K562 (cell line): ENCODE data around the gene CDAN1. TPM values are rescaled to one million over a fixed set of nuclear protein-coding genes. Genes with fewer than 3 reads are reported as not detected.
A peak's percentile ranks its signal among the peaks of the same experiment; 100 is the strongest.

Experiments used
- ASH1L ChIP-seq: fragments of 450-650 bp; IDR thresholded peaks from 2 replicates; pipeline ENCODE4 v1.6.1; 2018; ENCODE audit warnings: borderline replicate concordance, mild to moderate bottlenecking, low read depth; ENCODE audit not compliant: partially characterized antibody
- ESRRB ChIP-seq: fragments of 250-450 bp; sonication (Bioruptor Pico); IDR thresholded peaks from 2 replicates; pipeline ENCODE4 v1.5.0; 2020; ENCODE audit warnings: mild to moderate bottlenecking, moderate library complexity, borderline replicate concordance
- GABPB1 ChIP-seq: sonication (generic); formaldehyde crosslinking; IDR thresholded peaks from 2 replicates; pipeline ENCODE4 v1.8.0; 2022; ENCODE audit warnings: mild to moderate bottlenecking, missing genetic modification reagents
- GATAD2B ChIP-seq: fragments of 450-650 bp; IDR thresholded peaks from 2 replicates; pipeline ENCODE4 v1.6.1; 2017; ENCODE audit warnings: mild to moderate bottlenecking, borderline replicate concordance
- MTA2 ChIP-seq: fragments of 450-650 bp; IDR thresholded peaks from 2 replicates; pipeline ENCODE4 v1.6.1; 2016; ENCODE audit warnings: low read depth
- RBM22 ChIP-seq: fragments of 200-400 bp; formaldehyde crosslinking; IDR thresholded peaks from 2 replicates; pipeline ENCODE4 v1.6.1; 2018; ENCODE audit warnings: low read length, low read depth; ENCODE audit not compliant: poor library complexity, severe bottlenecking
- SNRNP70 ChIP-seq: fragments of 200-400 bp; formaldehyde crosslinking; optimal IDR thresholded peaks from 2 replicates; pipeline ENCODE3; 2017; ENCODE audit warnings: low read depth, low read length
- TFAM ChIP-seq: fragments of 250-450 bp; sonication (Bioruptor Pico); conservative IDR thresholded peaks from 2 replicates; pipeline ENCODE4 v1.5.0; 2021; ENCODE audit warnings: mild to moderate bottlenecking, moderate library complexity
- ZBTB8A ChIP-seq: fragments of 450-650 bp; IDR thresholded peaks from 2 replicates; pipeline ENCODE4 v1.6.1; 2018; ENCODE audit warnings: mild to moderate bottlenecking, moderate library complexity; ENCODE audit not compliant: partially characterized antibody
- ZFP1 ChIP-seq: fragments of 450-650 bp; formaldehyde crosslinking; IDR thresholded peaks from 2 replicates; pipeline ENCODE4 v1.4.0; 2020; ENCODE audit warnings: mild to moderate bottlenecking, mixed read lengths
- ZNF217 ChIP-seq: sonication (generic); formaldehyde crosslinking; IDR thresholded peaks from 2 replicates; pipeline ENCODE4 v1.8.0; 2022; ENCODE audit warnings: mild to moderate bottlenecking, missing genetic modification reagents
- ZNF764 ChIP-seq: fragments of 250-450 bp; sonication (Bioruptor Pico); IDR thresholded peaks from 2 replicates; pipeline ENCODE4 v1.4.0; 2020; ENCODE audit warnings: low read depth, mild to moderate bottlenecking, moderate library complexity
- polyA plus RNA-seq, 8 experiments: library from polyadenylated mRNA; depleted of rRNA in 4 of 8; stranded (reverse) in 5 of 8; unstranded in 3 of 8; fragments of >200 nt; fragmentation: Nextera tagmentation in 2 of 8; fragmentation: Illumina TruSeq in 1 of 8; extraction: Ambion mirVana in 2 of 8; extraction: Trizol in 1 of 8; gene quantifications; 2 replicates each; pipeline versions ENCODE4 v1.2.1 to v1.2.3, GENCODE V29; 2011 to 2014; ENCODE audit warnings: inconsistent platforms in 1 of 8, missing spikeins in 1 of 8
- total RNA-seq, 7 experiments: library from RNA; depleted of rRNA in 6 of 7; stranded (reverse); fragments of >200 nt in 6 of 7; fragmentation: Illumina TruSeq in 2 of 7; extraction: Trizol in 2 of 7; gene quantifications; 2 replicates each; pipeline versions ENCODE4 v1.2.1 to v1.2.3, GENCODE V29; 2011 to 2021; ENCODE audit warnings: low replicate concordance in 1 of 7
- TF ChIP-seq, protein P1 (sequence below): sonication (generic); formaldehyde crosslinking; IDR thresholded peaks from 2 replicates; pipeline ENCODE4 v1.8.1; 2023; ENCODE audit warnings: mild to moderate bottlenecking, missing genetic modification reagents
- TF ChIP-seq, protein P2 (sequence below): sonication (generic); formaldehyde crosslinking; IDR thresholded peaks from 2 replicates; pipeline ENCODE4 v1.8.0; 2022; ENCODE audit warnings: mild to moderate bottlenecking, missing genetic modification reagents
- TF ChIP-seq, protein P3 (sequence below): sonication (generic); formaldehyde crosslinking; IDR thresholded peaks from 2 replicates; pipeline ENCODE4 v1.8.0; 2023; ENCODE audit warnings: missing genetic modification reagents, mild to moderate bottlenecking, borderline replicate concordance

The CDAN1 gene
- total and polyA plus RNA-seq, 9 of the 15 experiments (the other 6 are each of a cell fraction or from before 2014, with no cell fraction given): 1.6 to 34.4 (median 13.8) TPM

DNA sequence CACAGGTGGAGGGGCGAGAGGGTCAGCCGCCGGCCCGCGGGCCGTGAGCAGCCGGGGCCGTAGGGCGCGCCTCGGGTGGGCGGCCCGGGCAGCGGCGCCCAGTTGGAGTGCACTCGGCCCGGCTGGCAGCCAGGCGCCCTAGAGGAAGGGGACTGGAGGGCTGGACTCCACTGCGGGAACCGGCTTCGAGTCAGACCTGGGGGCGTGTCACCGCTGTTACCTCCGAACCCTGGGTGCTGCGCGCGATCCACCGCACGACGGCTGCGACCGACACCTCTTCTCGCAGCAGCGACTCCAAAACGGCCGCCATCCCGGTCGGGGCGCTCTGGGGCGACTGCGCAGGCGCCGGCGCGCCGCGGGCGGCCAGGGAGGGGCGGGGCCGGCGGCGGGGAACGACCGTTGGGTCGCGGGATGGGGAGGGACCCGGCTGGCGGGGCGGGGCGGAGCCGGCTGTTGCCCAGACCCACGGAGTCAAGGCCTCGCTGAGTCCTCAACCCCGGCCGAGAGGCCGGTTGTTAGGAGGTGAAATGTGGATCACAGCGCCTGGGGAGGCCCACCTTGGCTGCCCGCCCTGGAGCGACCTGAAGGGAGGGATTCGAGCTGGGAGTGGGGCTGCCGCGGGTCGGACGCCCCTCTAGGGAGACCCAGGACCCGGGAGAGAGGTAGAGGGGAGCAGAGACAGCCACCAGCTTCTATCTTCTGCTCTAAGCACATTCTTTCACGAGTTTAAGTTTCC, at the start of gene CDAN1 (continued):
- TF ChIP-seq ASH1L (no peak), TFAM (no peak), ZFP1 (CRISPR knock-in tag) (no peak), ZNF217 (CRISPR knock-in tag) (no peak), ZBTB8A (no peak), ESRRB (no peak), GABPB1 (CRISPR knock-in tag) (no peak), SNRNP70 (no peak), MTA2 (no peak), GATAD2B (no peak), ZNF764 (CRISPR knock-in tag) (no peak), RBM22 (peak; percentile 76)
- TF ChIP-seq, protein P1, sequence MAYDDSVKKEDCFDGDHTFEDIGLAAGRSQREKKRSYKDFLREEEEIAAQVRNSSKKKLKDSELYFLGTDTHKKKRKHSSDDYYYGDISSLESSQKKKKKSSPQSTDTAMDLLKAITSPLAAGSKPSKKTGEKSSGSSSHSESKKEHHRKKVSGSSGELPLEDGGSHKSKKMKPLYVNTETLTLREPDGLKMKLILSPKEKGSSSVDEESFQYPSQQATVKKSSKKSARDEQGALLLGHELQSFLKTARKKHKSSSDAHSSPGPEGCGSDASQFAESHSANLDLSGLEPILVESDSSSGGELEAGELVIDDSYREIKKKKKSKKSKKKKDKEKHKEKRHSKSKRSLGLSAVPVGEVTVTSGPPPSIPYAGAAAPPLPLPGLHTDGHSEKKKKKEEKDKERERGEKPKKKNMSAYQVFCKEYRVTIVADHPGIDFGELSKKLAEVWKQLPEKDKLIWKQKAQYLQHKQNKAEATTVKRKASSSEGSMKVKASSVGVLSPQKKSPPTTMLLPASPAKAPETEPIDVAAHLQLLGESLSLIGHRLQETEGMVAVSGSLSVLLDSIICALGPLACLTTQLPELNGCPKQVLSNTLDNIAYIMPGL (CRISPR knock-in tag): 0 out of 2 replicates have a peak, but pooled peaks have one; percentile 10
- TF ChIP-seq, protein P2, sequence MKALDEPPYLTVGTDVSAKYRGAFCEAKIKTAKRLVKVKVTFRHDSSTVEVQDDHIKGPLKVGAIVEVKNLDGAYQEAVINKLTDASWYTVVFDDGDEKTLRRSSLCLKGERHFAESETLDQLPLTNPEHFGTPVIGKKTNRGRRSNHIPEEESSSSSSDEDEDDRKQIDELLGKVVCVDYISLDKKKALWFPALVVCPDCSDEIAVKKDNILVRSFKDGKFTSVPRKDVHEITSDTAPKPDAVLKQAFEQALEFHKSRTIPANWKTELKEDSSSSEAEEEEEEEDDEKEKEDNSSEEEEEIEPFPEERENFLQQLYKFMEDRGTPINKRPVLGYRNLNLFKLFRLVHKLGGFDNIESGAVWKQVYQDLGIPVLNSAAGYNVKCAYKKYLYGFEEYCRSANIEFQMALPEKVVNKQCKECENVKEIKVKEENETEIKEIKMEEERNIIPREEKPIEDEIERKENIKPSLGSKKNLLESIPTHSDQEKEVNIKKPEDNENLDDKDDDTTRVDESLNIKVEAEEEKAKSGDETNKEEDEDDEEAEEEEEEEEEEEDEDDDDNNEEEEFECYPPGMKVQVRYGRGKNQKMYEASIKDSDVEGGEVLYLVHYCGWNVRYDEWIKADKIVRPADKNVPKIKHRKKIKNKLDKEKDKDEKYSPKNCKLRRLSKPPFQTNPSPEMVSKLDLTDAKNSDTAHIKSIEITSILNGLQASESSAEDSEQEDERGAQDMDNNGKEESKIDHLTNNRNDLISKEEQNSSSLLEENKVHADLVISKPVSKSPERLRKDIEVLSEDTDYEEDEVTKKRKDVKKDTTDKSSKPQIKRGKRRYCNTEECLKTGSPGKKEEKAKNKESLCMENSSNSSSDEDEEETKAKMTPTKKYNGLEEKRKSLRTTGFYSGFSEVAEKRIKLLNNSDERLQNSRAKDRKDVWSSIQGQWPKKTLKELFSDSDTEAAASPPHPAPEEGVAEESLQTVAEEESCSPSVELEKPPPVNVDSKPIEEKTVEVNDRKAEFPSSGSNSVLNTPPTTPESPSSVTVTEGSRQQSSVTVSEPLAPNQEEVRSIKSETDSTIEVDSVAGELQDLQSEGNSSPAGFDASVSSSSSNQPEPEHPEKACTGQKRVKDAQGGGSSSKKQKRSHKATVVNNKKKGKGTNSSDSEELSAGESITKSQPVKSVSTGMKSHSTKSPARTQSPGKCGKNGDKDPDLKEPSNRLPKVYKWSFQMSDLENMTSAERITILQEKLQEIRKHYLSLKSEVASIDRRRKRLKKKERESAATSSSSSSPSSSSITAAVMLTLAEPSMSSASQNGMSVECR: peak; percentile 34; the same call in 1 of the 2 replicates
- TF ChIP-seq, protein P3, sequence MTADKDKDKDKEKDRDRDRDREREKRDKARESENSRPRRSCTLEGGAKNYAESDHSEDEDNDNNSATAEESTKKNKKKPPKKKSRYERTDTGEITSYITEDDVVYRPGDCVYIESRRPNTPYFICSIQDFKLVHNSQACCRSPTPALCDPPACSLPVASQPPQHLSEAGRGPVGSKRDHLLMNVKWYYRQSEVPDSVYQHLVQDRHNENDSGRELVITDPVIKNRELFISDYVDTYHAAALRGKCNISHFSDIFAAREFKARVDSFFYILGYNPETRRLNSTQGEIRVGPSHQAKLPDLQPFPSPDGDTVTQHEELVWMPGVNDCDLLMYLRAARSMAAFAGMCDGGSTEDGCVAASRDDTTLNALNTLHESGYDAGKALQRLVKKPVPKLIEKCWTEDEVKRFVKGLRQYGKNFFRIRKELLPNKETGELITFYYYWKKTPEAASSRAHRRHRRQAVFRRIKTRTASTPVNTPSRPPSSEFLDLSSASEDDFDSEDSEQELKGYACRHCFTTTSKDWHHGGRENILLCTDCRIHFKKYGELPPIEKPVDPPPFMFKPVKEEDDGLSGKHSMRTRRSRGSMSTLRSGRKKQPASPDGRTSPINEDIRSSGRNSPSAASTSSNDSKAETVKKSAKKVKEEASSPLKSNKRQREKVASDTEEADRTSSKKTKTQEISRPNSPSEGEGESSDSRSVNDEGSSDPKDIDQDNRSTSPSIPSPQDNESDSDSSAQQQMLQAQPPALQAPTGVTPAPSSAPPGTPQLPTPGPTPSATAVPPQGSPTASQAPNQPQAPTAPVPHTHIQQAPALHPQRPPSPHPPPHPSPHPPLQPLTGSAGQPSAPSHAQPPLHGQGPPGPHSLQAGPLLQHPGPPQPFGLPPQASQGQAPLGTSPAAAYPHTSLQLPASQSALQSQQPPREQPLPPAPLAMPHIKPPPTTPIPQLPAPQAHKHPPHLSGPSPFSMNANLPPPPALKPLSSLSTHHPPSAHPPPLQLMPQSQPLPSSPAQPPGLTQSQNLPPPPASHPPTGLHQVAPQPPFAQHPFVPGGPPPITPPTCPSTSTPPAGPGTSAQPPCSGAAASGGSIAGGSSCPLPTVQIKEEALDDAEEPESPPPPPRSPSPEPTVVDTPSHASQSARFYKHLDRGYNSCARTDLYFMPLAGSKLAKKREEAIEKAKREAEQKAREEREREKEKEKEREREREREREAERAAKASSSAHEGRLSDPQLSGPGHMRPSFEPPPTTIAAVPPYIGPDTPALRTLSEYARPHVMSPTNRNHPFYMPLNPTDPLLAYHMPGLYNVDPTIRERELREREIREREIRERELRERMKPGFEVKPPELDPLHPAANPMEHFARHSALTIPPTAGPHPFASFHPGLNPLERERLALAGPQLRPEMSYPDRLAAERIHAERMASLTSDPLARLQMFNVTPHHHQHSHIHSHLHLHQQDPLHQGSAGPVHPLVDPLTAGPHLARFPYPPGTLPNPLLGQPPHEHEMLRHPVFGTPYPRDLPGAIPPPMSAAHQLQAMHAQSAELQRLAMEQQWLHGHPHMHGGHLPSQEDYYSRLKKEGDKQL: no peak
